H1 (cell line): Measurements from ENCODE around the gene PRKCA. TPM values are rescaled to one million over a fixed set of nuclear protein-coding genes. Genes with fewer than 3 reads are reported as not detected.

Experiments used
- BACH1 ChIP-seq: IDR thresholded peaks from 2 replicates; pipeline ENCODE4 v1.6.1; 2012; ENCODE audit warnings: low read length, improper control_type of control experiment
- CEBPB ChIP-seq: IDR thresholded peaks from 2 replicates; pipeline ENCODE4 v1.6.1; 2012; ENCODE audit warnings: low read depth, low read length
- CHD7 ChIP-seq: fragments of 300-600 bp; sonication (generic); IDR thresholded peaks from 2 replicates; pipeline ENCODE4 v1.7.1; 2012; ENCODE audit warnings: low read length, moderate library complexity, mild to moderate bottlenecking, inconsistent platforms; ENCODE audit not compliant: insufficient replicate concordance
- EP300 ChIP-seq, 2 experiments: IDR thresholded peaks; 1 replicate in 1 of 2; 2 replicates in 1 of 2; pipeline ENCODE4 v1.6.1; 2011 to 2012; ENCODE audit warnings: low read depth in 2 of 2, low read length in 2 of 2, mild to moderate bottlenecking in 2 of 2, borderline replicate concordance in 1 of 2, inconsistent platforms in 1 of 2, moderate library complexity in 1 of 2
- EZH2 ChIP-seq: fragments of 200-600 bp; sonication (generic); IDR thresholded peaks from 2 replicates; pipeline ENCODE4 v1.7.1; 2012; ENCODE audit warnings: low read depth, mild to moderate bottlenecking, moderate library complexity, low read length, inconsistent platforms; ENCODE audit not compliant: severe bottlenecking
- FOSL1 ChIP-seq: IDR thresholded peaks from 2 replicates; pipeline ENCODE4 v1.6.1; 2011; ENCODE audit warnings: mild to moderate bottlenecking, low read depth, low read length, moderate library complexity; ENCODE audit not compliant: insufficient read depth
- NANOG ChIP-seq: IDR thresholded peaks from 2 replicates; pipeline ENCODE4 v1.6.1; 2011; ENCODE audit warnings: low read length, low read depth, mild to moderate bottlenecking, inconsistent platforms; ENCODE audit not compliant: insufficient read depth, poor library complexity, severe bottlenecking
- POLR2AphosphoS5 ChIP-seq: IDR thresholded peaks from 2 replicates; pipeline ENCODE4 v1.6.1; 2011; ENCODE audit warnings: low read depth, low read length
- RFX5 ChIP-seq: IDR thresholded peaks from 2 replicates; pipeline ENCODE4 v1.6.1; 2011; ENCODE audit warnings: low read depth, low read length, improper control_type of control experiment, borderline replicate concordance
- SIN3A ChIP-seq, 2 experiments: IDR thresholded peaks in 1 of 2; conservative IDR thresholded peaks in 1 of 2; 2 replicates each; pipeline ENCODE4 v1.6.1; 2011 to 2012; ENCODE audit warnings: low read length in 2 of 2, improper control_type of control experiment in 1 of 2, low read depth in 1 of 2, mild to moderate bottlenecking in 1 of 2
- SRF ChIP-seq: IDR thresholded peaks from 2 replicates; pipeline ENCODE4 v1.6.1; 2011; ENCODE audit warnings: mild to moderate bottlenecking, low read depth, low read length, moderate library complexity
- polyA plus RNA-seq, 7 experiments: library from polyadenylated mRNA; depleted of rRNA in 3 of 7; stranded (reverse) in 5 of 7; unstranded in 2 of 7; fragments of >200 nt in 5 of 7; fragments of 200-250 nt in 2 of 7; gene quantifications; 1 replicate in 5 of 7; 2 replicates in 1 of 7; 4 replicates in 1 of 7; pipeline versions ENCODE4 v1.2.1 to v1.2.3, GENCODE V29; 2011 to 2013; ENCODE audit warnings: missing spikeins in 2 of 7, mixed read lengths in 2 of 7
- total RNA-seq: library from RNA; stranded (reverse); fragmentation: NEBNext Ultra II Directional; extraction: Animal tissue kit (Norgen Biotek cat#: 25700); gene quantifications from 2 replicates; pipeline ENCODE4 v1.2.1, GENCODE V29; 2021

PRKCA gene
- total and polyA plus RNA-seq, 2 of the 8 experiments (the other 6 are each of a cell fraction or from before 2014, with no cell fraction given), result 5.8 to 17.8 TPM

- no peak for TF ChIP-seq CHD7
- TF ChIP-seq POLR2AphosphoS5, result no peak
- TF ChIP-seq EP300 (IDR thresholded peaks at IDR 0.05; ENCODE audit: borderline replicate concordance in 1 of 2, low read depth in 2 of 2, low read length in 2 of 2), result no peak
- TF ChIP-seq SRF, result no peak
- TF ChIP-seq RFX5, result no peak
- TF ChIP-seq FOSL1, result no peak
- TF ChIP-seq NANOG, result no peak
- no peak for TF ChIP-seq SIN3A (conservative IDR thresholded peaks at IDR 0.05 in 1 of 2, IDR thresholded peaks at IDR 0.05 in 1 of 2; ENCODE audit: low read depth in 1 of 2, low read length in 2 of 2)
- TF ChIP-seq CEBPB, result no peak
- TF ChIP-seq BACH1, result no peak
- TF ChIP-seq EZH2, result no peak
Observed at GRCh38 chr17:66312912-66313311, 10.5 kb downstream of the PRKCA start (continued).
